Neural cell (in vitro differentiated cells): Measurements from ENCODE around the gene COX7B2.

ENCODE experiments used
- CTCF ChIP-seq: fragments of 450-650 bp; IDR thresholded peaks from 2 replicates; pipeline ENCODE4 v1.5.1; 2014; ENCODE audit warnings: antibody characterized with exemption, mild to moderate bottlenecking, moderate library complexity; ENCODE audit not compliant: poor library complexity, severe bottlenecking
- EP300 ChIP-seq: fragments of 450-650 bp; conservative IDR thresholded peaks from 2 replicates; pipeline ENCODE4 v1.6.1; 2014; ENCODE audit warnings: antibody characterized with exemption, mild to moderate bottlenecking, moderate library complexity; ENCODE audit not compliant: poor library complexity, severe bottlenecking
- POLR2AphosphoS5 ChIP-seq: IDR thresholded peaks from 2 replicates; pipeline ENCODE4 v1.6.1; 2012

- no peak for TF ChIP-seq POLR2AphosphoS5
- TF ChIP-seq EP300 = no peak
- TF ChIP-seq CTCF = no peak
These were observed 46.6 kb upstream of the COX7B2 start for GRCh38 chr4:46955601-46956000.
